ENCODE measurements around the gene NELFB.
"Not testable (repeated sequence)": the region's sequence is repeated elsewhere in the genome, so short reads cannot be mapped to it uniquely, and the experiment has no call there.

The NELFB gene

DNA sequence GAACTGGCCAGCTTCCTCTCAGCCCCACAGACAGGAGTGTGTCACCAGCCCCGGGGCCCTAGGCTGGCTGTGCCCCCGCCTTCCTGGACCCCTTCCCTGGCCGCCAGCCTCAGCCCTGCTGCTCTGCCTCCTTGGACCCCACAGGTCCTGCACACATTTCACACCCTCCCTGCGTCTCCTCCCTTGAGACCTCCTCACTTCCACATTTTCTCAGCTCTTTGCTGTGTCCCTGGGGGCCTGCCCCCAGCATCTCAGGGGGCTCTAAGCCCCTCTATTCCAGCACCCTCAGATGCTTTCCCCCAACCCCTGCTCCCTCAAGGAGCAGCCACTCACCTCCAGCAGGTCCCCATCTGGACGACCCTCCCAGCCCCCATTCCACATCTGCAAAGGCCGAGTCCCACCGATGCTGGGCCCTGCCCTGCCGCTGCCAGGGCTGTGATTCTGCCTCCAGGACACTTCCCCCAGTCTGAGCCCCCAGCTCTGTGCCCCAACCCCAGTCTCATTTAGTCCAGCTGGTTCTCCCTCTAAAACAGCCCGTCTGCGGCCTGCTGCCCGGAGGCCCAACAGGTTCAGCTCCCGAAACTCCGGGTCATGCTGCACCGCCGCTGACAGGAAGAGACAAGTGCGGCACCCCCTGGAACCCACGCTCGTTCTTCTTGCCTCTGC, 20.2 kb upstream of the NELFB start:
- no peak for DNase-seq

DNA sequence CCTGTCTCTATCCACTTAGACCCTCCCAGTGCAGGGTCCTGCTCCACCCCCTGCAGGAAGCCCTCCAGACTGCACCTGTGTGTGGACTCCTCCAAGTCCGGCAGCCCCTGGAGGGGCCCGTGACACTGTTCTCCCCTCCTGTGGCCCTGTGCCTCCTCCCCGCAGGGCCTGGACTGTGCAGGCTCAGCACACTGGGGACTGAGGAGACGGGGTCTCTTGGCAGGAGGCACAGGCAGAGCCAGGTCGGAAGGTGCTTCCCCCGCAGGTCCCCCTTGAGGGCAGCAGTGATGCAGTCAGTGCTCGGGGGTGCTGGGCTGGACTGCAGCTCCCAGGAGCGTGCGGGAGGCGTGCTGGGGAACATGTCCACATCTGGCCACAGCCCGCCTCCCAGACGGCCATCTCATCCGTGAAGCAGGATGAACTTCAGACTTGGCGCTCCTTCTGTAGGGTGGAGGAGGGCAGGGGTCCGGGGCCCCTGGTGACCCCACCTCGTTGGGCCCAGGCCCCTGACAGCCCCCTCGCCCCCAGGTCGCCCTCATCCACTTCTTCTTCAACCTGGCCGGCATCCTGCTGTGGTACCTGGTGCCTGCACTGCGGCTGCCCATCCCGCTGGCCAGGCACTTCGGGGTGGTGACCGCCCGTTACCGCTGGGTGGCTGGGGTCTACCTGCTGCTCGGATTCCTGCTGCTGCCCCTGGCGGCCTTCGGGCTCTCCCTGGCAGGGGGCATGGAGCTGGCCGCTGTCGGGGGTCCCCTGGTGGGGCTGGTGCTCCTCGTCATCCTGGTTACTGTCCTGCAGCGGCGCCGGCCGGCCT, 19.5 kb upstream of the NELFB start:
- no peak for DNase-seq

DNA sequence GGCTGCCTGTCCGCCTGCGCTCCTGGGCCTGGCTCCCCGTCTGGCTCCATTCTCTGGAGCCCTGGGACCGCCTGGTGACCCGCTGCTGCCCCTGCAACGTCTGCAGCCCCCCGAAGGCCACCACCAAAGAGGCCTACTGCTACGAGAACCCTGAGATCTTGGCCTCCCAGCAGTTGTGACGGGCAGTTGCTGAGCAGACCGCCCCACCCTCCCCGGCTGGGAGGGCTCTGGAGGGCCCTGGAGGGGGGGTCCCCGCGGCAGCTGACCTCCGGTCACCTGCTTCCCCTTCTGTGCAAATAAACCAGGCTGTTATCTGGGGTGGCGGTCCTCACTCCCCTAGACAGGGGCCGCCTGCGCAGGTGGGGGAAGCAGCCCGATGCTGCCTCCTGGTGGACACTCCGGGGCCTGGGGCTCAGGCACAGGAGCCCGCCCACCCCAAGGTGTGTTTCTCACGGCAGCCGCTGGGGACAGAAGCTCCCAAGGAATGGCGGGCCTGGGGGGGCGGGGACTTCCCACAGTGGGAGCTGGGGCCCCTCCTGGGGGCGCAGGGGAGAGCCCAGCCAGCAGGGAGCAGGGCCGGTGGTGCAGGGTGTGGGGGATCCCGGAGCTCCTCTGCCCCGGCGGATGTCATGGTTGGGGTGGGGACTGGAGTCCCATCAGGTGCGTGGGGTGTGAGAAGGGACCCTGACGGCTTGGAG, 18.7 kb upstream of the NELFB start:
- peak; percentile 92 for DNase-seq

DNA sequence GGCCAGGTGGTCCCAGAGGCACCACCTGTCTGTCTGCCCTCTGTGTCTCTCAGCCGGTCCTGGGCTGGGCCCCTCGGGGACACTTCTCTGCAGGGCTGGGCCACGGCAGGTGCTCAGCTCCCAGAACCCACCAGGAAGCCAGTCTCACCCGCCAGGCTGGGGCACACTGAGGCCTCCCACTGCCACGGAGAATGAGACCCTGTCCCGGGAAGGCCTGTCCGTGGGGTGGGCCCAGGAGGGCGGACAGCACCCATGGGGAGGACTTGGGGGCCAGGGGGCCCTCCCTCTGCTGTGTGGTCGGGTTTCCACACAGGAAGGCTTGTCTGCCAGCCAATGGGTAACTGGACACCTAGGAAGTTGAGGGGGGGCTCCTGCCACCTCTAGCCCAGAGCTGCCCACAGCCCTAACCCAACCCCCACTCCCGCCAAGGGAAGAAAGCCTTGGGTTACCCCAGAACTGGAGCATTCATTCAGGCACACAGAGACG, 18.1 kb upstream of the NELFB start:
- DNase-seq: no peak

GRCh38 chr9:137237759-137238726, 17.1 kb upstream of the NELFB start:
- DNase-seq: no peak

GRCh38 chr9:137239541-137240200, 15.5 kb upstream of the NELFB start:
- not testable (repeated sequence) for DNase-seq

GRCh38 chr9:137240318-137240840, 14.7 kb upstream of the NELFB start:
- peak; percentile 87 for DNase-seq

- DNase-seq: peak; percentile 99
Observed at GRCh38 chr9:137240841-137241489, 14.2 kb upstream of the NELFB start, which contains the start of gene TUBB4B. Gene TUBB4B (plus strand): TSS chr9:137241287. CDS start chr9:137241361, 74 bp downstream.

DNA sequence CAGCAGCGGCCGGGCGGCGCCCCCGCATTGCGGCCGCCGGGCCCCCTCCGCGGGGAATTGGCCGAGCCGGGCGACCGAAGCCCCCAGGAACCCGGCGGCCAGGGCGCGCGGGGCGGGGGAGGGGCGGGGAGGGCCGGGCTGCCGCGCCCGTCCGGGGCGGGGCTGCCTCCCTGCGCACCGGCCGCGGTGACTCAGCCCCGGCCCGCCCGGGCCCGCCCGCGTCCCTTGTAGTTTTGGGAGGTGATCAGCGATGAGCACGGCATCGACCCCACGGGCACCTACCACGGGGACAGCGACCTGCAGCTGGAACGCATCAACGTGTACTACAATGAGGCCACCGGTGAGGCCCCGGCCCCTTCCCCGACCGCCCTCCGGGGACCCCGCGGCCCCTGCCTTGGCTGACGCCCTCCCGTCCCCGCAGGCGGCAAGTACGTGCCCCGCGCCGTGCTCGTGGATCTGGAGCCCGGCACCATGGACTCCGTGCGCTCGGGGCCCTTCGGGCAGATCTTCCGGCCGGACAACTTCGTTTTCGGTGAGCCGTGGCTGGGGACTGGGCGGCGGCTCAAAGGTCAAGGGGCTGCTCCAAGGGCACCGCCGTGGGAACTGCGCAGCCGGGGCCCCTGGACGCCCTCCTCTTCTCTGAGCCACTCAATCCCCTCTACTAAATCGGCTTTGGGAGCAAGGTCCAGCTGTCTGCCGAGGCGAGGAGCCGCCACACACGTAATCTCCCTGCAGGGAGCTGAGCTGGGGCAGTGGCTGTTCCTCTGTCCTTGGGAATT, 13.4 kb upstream of the NELFB start:
- DNase-seq: peak; percentile 59

DNA sequence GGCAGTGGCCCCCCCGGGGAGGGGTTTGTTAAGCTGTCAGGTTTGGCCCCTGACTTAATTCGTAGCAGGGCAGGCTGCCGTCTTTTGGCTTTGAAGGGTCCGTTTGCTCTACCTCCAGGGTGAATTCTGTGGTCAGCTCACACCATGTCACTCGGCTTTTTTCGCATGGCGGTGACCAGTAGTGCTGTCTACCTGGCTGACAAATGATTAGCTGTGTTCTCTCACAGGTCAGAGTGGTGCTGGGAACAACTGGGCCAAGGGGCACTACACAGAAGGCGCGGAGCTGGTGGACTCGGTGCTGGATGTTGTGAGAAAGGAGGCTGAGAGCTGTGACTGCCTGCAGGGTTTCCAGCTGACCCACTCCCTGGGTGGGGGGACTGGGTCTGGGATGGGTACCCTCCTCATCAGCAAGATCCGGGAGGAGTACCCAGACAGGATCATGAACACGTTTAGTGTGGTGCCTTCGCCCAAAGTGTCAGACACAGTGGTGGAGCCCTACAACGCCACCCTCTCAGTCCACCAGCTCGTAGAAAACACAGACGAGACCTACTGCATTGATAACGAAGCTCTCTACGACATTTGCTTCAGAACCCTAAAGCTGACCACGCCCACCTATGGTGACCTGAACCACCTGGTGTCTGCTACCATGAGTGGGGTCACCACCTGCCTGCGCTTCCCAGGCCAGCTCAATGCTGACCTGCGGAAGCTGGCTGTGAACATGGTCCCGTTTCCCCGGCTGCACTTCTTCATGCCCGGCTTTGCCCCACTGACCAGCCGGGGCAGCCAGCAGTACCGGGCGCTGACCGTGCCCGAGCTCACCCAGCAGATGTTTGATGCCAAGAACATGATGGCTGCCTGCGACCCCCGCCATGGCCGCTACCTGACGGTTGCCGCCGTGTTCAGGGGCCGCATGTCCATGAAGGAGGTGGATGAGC, 12.6 kb upstream of the NELFB start:
- DNase-seq: no peak

DNA sequence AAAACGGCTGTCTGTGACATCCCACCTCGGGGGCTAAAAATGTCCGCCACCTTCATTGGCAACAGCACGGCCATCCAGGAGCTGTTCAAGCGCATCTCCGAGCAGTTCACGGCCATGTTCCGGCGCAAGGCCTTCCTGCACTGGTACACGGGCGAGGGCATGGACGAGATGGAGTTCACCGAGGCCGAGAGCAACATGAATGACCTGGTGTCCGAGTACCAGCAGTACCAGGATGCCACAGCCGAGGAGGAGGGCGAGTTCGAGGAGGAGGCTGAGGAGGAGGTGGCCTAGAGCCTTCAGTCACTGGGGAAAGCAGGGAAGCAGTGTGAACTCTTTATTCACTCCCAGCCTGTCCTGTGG, 11.9 kb upstream of the NELFB start:
- DNase-seq: not testable (repeated sequence)

DNA sequence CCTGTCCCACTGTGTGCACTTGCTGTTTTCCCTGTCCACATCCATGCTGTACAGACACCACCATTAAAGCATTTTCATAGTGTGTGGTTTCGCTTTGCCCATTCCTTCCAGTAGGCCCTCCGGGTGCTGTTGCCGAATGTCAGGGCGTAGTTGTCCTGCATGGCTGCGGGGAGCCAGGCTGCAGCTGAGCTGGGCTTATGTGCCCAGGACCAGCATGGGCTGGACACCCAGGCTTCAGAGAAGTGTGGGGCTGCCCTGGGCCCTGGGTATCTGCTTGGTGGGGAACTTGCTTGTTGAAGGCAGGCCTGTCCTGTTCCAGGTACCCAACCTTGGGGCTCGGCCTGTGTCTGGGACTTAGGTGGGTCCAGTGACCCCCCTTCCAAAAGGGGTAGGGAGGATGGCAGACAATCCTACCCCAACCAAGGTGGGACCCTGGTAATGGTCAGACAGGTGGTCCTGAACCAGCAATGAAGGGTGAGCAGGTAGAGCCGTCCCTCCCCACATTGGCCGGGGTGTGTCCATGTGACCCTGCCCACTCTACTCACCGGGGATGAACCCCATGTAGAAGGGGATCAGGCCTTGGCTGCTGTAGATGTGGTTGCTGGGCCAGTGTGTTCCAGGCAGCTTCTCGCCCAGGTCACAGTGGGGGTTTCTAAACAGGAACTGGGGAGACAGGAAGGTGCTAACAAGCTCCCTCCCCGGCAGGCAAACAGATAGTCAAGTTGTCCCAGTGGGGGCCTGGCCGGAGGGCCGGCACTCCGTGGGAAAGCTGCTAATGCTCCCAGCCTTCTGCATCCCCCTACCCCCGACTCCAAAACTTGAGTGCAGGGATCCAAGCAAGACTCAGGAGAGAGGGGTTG, 11.3 kb upstream of the NELFB start:
- DNase-seq: no peak

DNA sequence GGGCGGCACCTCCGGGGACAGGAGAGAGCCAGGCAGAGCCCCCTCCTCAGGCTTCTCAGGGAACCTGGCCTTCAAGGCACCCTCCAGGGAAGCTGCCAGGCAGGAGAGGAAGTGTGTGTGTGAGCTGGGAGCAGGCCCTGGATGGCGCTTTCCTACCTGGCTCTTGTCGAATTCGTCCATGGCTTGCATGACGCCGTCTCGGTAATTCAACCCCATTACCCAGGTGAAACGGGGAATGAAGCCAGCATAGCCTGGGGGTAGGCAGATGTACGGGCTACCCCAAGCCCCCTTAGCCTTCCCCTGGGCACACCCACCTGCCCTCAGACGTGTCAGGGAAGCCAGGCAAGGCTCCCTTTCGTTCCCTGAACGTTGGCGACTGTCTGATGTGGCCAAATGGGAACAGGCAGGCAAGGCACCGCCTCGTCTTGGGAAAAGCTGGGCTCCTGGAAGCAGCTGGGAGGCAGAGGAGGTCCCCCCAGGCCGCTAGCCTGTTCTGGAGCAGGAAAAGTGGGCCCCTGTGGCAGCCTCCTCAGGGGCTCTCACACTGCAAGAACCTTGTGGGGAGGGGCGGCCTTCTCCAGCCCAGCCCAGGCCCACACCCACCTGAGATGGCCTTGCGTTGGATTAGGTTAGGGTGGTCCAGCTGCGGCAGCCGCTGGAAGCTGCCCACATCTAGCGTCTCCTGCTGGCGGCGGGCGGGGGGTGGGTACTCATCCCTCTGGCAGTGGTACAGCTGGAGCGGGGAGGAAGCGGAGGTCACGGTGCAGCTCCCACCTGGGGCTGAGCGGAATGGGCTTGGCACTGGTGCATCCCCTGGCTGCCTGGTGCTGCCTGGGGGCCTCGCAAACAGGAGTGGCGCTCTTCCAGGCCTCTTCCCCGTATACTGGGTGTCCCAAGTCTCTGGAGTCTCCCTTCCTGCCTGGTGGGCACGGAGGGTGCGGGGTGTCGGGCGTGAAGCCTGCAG, 10.4 kb upstream of the NELFB start:
- DNase-seq: no peak

DNA sequence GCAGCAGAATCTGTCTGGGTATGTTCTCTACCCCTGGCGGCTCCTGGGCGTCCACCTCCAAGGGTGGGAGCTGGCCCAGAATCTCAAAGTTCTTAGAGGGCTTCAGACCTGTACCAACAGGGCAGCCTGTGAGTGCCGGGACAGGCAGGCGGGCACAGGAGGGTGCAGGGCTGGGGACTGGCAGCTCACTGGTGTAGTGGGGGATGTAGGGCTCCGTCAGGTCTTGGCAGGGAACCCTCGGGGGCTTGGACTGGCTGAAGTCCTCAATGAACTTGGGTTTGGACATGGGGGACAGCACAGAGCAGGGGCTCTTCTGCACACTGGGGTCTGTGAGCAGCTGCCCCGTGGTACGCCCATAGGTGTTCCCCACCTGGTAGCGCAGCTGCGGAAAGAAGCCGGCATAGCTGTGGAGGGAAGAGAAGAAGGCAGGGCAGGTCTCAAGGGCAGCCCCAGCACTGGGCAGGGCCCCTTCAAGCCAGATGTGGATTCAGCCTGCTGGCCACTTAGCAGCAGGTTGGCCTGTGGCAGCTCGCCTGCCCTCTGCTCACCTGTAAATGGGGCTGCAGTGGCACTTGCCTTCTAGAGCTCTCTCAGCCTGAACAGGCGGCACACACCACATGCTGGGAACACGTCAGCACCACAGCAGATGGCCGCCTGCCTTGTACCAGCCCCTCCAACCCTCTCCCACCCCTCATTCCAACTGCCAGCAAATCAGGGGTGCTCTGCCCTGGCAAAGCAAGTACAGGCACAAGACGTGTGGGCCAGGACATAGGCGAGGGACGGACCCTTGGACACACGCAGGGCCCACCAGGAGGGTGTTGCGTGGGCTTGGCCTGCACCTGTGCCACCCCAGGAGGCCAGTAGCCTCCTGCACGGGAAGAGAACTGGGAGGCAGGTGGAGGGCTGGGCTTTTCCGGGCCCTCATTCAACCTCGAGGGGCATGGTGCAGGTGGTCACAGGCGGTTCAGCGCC, 9.4 kb upstream of the NELFB start:
- DNase-seq: no peak

GRCh38 chr9:137247135-137247915, 7.8 kb upstream of the NELFB start:
- DNase-seq: no peak
